Head of caudate nucleus (tissue), 42 donors: ENCODE measurements around the gene SF3A2.

ENCODE experiments used
- DNase-seq, 42 donors: peaks; one replicate each; pipeline versions ENCODE4 v3.0.0 to v3.0.0-alpha.2; 2020 to 2021; ENCODE audit warnings: mixed read lengths in 7 of 42
- intact Hi-C: fragments of 100-400 bp; cut with DNase I; formaldehyde crosslinking; loops from one replicate; pipeline ENCODE4 v1.15.0; 2022

Gene SF3A2

GRCh38 chr19:2266183-2266993, 29.8 kb downstream of the SF3A2 start:
- DNase-seq = peak; percentile 42 to 82 (median 70)
- intact Hi-C loops = no loop called here

- intact Hi-C loops = no loop called here
- no peak for DNase-seq
Observed at GRCh38 chr19:2268480-2268830, 31.8 kb downstream of the SF3A2 start.

DNA sequence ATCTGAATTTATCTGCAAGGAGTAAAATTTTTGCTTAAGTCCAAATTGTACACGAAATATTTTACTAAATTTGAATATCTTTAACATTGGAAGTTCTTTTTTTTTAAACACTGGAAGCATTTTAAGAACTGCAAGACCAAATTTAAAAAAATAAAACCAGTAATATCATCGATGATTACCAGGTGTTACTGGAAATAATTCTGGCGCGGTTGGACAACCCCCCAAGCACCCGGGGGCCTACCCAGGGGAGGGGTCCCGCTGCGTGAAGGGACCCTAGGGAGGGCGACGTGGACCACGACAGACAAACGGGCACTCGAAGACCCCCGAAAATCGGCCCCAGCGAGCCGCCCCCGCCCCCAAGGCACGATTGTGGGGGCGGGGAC, 32.2 kb downstream of the SF3A2 start:
- intact Hi-C loops = no loop called here
- no peak for DNase-seq

DNA sequence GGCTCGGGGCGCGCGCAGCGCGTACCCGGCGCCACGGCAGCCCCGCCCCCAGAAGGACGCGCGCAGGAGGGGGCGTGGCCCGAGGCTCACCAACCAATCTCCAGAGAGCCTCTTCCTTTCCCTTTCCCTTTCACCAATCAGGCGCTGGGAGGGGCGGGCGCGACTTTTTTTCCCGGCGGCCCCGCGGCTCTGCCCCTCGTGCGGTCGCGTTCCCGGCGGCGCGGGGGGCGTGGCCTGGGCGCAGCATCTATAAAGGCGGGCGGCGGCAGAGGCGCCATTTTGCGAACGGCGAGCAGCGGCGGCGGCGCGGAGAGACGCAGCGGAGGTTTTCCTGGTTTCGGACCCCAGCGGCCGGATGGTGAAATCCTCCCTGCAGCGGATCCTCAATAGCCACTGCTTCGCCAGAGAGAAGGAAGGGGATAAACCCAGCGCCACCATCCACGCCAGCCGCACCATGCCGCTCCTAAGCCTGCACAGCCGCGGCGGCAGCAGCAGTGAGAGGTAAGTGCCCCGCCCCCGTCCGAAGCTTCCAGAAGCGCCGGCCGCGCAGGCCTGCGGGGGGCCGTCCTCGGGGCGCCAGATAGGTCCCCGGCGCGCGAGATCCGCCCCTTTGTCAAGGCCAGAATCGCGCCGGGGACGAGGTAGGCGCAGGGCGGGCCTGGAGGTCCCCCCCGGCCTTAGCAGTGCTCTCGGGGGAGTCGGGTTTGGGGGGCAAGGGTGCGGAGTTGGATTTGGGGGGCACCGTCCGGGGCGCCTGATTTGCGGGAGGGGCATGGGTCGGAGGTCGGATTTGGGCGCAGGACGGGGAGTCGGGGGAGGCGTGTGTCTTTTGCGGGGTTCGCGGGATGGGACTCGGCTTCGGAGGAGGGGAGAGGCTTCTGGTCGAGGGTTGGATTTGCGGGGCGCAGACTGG, 32.9 kb downstream of the SF3A2 start:
- intact Hi-C loops = loop anchor here (5.0 kb wide), 1 partner anchor 48 kb away; no protein-coding TSS in a partner anchor
- DNase-seq = peak; percentile 94 to 99 (median 98)

GRCh38 chr19:2270157-2270422, 33.5 kb downstream of the SF3A2 start:
- DNase-seq = peak in 5 of 42 donors; percentile 12 to 62 (median 30)
- intact Hi-C loops = loop anchor here (5.0 kb wide), 1 partner anchor 47 kb away; no protein-coding TSS in a partner anchor

DNA sequence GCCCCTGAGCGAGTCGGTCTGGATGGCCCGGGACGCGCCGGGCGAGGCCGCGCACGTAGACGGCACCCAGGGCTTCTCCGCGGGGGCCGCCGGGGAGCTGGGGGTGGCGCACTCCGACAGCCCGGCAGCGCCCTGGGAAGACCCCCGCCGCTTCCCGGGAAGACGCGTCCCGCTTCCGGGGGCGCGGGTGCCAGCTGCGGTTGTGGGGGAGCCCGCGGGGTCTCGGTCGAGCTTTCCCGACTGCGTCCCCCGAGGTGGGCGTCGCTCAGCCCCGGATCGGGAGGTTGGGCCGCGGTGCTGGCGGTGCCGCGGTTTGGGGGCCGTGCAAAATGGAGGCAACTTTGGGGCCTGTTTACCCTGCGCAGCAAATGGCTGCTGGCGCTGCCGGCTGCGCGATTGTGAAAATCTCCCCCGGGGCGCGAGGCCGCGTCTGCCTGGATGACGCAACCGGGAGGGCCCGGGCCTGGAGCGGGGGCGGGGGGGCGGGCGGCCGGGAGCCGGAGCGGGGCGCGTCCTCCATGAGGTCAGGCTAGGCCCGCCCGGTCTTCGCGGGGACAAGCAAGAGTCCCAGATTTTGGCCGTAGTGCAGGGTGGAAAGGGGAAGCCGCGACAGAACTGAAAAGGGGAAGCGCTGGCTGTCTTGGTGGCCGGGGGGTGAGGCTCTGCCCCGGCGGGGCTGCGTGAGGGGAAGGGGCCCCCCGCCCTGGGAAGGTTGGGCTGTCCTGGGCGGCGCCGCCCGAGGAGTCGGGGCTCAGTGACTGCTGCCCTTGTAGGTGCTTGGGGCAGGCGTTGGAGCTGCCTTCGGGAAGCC, 34.0 kb downstream of the SF3A2 start:
- DNase-seq = peak; percentile 30 to 88 (median 74)
- intact Hi-C loops = loop anchor here (5.0 kb wide), 1 partner anchor 47 kb away; no protein-coding TSS in a partner anchor

DNA sequence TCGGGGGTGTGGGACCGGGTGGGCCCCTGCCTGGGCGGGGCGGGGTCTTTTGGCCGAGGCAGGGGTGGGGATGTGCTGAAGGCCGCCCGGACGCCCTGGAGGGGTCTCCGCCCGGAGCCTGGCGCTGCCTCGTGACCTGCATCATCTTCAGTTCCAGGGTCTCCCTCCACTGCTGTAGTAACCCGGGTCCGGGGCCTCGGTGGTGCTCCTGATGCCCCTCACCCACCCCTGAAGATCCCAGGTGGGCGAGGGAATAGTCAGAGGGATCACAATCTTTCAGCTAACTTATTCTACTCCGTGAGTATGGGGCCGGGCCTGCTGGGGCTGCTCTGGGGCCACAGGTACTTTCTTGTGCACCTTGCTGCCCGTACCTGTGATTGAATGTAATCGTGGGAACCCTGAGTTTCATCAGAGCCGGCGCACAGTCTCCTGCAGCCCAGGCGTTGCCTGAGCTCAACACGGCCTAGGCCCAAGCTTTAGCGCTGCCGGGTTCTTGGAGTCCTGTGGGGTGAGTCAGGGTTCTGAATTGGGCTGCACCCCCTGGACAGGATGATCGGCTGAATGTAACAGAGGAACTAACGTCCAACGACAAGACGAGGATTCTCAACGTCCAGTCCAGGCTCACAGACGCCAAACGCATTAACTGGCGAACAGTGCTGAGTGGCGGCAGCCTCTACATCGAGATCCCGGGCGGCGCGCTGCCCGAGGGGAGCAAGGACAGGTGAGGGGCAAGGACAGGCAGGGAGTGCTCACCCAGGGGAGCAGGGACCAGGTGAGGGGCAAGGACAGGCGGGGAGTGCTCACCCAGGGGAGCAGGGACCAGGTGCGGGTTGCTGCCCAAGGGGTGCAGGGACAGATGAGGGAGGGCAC, 34.8 kb downstream of the SF3A2 start:
- intact Hi-C loops = loop anchor here (2.0 to 5.0 kb wide), 2 partner anchors 35 to 46 kb away; partner anchors contain the start of genes PLEKHJ1 and SF3A2
- DNase-seq = peak in 2 of 42 donors; percentile 16 to 19

DNA sequence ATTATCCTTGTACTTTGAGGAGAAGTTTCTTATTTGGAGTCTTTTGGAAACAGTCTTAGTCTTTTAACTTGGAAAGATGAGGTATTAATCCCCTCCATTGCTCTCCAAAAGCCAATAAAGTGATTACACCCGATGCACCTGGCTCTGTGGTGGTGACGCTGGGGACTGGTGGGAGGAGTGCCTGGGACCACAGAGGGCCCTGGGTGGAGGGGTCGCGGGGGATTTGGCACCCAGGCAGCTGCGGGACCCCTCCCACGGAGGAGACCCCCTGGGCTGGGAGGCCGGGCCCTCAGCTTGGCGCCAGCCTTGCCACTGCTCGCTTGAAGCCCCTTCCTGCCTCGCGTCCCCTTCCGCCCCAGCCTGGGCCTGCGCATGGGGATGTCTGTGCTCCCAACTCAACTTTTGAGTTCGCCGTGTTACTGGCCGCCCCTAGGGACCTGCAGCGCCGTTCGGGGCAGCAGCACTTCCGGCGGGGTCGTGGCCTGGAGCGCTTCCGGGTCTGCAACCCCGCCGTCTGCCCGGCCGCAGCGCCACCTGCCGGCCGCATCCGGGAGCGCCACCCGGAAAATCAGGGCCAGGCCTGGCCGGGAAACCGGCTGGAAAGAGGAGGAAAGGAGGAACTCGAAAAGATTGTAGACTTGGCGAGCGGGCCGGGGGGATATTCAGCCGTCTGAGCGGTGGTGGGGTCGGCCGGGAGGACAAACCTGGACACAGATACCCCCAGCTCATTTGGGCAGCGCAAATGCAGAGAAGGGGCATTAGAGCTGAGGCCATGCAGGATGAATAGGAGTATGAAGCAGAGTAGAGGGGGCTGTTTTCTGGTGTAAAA, 36.9 kb downstream of the SF3A2 start:
- intact Hi-C loops = loop anchor here (2.0 to 5.0 kb wide), 3 partner anchors 37 to 117 kb away; partner anchors contain the start of genes PLEKHJ1 and SF3A2
- DNase-seq = peak in 36 of 42 donors; percentile 42 to 86 (median 72)

- no peak for DNase-seq
- intact Hi-C loops = loop anchor here (2.0 to 5.0 kb wide), 2 partner anchors 43 to 117 kb away; no protein-coding TSS in a partner anchor
Observed at GRCh38 chr19:2274185-2274711, 37.6 kb downstream of the SF3A2 start.

DNA sequence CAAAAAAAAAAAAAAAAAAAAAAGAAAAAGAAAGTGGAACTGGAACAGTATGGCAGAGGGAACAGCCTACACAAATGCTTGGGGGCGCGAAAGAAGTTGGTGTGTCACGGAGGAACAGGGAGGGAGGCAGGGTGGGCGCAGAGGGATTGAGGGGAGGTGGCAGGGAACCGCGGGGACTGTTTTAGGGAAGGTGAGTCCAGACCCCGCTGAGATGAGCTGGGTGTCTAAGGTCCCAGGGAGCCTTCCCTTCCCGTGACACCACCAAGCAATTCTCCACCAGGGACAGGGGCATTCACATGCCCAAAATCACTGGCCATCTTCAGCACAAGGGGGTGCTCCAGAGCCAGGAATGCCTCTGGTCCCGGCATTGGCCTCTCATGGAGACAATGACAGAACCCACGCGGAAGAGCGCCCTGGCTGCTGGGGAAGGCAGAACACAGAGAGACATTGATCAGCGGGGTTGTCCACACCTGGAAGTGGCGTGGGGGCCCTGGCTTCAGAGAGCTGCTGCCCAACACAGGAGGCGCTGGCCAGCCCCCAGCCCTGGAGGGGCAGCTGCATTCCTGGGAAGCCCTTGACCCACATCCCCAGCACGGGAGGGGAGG, 38.4 kb downstream of the SF3A2 start:
- DNase-seq = peak in 40 of 42 donors; percentile 62 to 88 (median 80)

DNA sequence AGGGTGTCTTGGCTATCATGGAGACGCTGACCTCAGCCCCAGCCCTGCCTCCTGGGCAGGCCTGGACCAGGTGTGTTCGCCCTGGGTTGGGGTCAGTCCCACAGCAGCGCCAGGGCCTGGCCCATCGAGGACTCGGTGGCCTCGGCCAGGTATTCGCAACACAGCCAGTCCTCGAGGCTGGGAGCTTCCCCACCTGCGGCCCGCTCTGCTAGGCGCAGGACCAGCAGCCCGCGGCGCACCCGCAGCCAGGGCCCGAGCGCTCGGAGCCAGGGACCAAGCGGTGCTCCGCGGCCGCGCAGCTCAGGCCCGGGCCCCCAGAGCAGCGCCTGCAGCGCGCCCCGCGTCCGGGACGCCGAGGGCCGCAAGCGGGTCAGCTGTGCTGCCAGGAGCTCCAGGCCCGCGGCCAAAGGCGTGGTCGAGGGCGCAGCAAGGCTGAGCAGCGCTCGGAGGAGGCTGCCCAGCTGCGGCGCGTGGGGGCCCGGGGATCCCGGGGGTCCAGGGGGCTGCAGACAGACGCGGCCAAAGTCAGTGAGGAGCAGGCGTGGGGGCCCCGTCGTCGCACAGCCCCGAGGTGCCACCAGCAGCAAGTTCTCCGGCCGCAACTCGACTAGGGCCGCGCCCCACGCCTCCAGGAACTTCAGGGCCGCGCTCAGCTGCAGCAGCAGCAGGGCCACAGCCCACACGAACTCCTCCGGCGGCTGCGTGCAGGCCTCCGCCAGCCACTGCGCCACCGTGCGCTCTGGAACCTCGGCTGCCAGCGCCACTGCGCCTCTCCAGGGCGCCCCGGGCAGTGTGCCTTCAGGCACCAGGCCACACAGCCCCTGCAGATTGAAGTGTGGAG, 39.2 kb downstream of the SF3A2 start:
- peak in 29 of 42 donors; percentile 34 to 83 (median 67) for DNase-seq
- intact Hi-C loops = loop anchor here (2.0 kb wide), 1 partner anchor 115 kb away; no protein-coding TSS in a partner anchor

More for the DNA sequence above, 38.4 kb downstream of the SF3A2 start:
- intact Hi-C loops = loop anchor here (2.0 to 5.0 kb wide), 2 partner anchors 42 to 116 kb away; no protein-coding TSS in a partner anchor

- no peak for DNase-seq
- intact Hi-C loops = no loop called here
Observed at GRCh38 chr19:2276429-2276986, 39.9 kb downstream of the SF3A2 start.

DNA sequence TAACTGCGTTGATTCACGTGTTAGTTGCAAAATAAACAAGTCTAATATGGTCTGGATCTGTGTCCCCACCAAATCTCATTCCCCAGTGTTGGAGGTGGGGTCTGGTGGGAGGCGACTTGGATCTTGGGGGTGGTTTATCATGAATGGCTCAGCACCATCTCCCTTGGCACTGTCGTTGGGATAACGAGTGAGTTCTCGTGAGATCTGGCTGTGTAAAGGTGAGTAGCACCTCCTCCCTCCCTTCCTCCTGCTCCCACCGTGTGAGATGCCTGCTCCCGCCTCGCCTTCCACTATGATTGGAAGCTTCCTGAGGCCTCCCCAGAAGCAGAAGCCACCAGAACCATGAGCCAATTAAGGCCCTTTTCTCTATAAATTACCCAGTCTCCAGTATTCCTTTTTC, 40.5 kb downstream of the SF3A2 start:
- intact Hi-C loops = no loop called here
- no peak for DNase-seq

DNA sequence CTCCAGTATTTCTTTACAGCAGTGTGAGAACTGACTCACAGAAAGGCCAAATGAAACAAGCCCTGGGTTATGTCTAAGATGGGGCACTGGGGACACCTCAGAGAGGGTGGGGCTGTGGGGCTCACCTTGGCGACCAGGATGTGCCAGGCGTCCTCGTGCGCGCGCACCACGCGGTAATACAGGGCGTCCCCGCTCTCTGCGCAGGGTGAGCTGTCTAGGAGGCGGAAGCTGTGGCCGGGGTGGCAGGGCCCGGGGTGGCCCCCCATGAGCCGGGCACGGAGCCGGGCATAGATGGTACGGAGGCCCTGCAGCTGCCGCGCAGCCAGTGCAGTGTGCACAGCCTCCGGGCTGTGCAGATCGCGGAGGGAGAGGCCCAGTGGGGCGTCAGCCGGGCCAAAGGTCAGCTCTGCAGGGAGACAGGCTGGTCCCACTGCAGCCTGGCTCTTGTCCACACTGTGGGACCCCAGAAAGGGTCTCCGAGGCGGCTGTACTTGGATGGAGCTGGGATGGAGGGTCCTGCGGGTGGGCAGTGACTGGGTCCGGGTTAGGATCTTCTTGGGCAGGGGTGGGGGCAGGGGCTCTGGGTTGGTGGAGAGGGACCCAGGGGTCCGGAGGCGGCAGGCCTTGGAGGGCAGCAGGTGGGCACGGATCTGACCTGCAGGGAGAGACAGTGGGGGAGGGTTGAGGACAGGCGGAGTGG, 42.0 kb downstream of the SF3A2 start:
- intact Hi-C loops = no loop called here

More for the DNA sequence above, 42.0 kb downstream of the SF3A2 start:
- no peak for DNase-seq
